Superior temporal gyrus (tissue), 1 donor: ENCODE results near the gene CDC42EP4.

Experiments
- DNase-seq: peaks from one replicate; pipeline ENCODE4 v3.0.0-alpha.2; 2016; ENCODE audit errors: extremely low spot score

Gene CDC42EP4

DNA sequence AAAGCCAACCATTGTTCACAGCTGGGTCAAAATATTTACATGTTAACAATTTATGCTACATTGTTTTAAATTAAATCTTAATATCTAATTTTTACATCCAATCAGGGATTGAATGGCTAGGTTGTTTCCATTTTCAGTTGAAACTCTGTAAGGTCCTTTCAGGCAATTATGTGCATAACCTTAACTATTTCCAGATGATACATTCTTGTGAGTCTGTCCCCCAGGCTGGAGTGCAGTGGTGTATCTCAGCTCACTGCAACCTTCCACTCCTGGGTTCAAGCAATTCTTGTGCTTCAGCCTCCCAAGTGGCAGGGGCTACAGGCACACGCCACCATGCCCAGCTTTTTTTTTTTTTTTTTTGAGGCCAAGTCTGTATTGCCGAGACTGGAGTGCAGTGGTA lies 10.4 kb downstream of the CDC42EP4 start:
- DNase-seq = no peak

DNA sequence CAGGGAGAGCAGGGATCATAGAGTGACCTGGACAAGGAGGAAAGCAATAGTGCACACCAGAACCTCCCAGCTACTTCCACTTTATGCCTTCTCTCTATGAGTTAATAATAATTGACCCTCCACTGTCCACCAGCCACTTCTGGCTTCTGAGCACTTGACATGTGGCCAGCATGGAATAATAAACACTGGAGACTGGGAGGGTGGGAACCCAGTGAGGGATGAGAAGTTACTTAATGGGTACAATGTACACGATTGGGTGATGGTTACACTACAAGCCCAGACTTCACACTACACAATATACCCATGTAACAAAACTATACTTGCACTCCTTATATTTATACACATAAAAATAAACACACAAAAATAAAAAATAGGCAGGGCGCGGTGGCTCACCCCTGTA lies 11.4 kb downstream of the CDC42EP4 start:
- DNase-seq = no peak

DNA sequence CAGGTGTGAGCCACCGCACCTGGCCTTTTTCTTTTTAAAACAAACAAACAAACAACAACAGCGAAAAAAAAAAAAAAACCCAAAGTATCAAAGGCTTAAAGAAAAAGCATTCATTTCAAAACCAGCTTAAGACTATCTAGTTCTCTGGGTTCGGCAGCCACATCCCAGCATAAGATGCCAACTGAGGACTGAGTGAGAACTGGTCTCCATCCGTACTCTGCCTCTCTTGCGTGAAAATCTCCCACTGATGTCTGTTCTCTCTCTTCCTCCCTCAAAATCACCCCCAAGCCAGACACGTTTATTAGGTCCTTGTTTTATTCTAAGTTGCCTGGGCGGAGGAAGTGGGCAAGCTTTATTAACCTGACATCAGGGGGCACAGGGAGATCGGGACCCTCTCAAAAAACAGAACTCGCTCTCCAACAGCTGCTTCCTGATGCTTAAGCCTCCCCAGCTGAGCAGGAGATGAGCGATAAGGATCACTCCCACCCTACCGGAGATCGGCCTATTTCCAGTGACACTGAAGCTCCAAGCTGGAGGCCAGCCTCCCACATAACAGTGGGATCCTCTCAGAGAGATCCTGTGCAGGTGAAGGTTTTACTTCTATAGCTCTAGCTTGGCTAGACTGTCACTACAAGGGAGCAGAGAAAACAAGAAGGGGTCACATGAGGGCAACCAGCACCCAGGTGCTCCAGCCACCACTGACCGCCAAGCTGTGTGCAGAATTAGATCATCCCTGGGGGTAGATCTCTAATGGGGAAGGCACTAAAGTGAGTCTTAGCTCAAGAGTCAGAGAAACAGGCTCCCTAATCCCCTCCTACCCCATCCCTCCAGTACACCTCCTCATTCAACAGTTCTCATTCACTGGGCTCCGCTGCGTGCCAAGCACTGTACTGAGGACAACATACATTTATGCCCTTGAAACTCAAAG lies 13.6 kb downstream of the CDC42EP4 start:
- no peak for DNase-seq

DNA sequence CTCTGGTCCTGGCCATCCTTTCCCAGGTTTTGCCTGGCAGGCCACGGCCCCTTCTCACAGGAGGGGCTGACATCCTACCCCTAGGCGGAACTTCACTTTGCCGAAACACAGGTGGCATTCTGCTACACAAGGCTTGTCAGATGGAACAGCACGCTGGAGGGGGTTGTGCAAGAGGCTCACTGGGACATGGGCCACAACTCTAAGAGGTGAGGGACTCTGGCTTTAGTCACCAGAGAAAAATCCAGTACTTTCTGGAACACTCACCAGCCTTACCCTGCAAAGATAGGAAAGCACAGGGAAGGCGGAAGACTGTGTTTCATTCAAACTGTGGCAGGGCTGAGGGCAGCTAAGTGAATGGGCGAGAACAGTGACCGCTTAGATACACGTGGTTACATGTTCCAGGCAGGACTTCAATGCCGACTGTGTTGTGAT lies 18.3 kb downstream of the CDC42EP4 start:
- DNase-seq = no peak

DNA sequence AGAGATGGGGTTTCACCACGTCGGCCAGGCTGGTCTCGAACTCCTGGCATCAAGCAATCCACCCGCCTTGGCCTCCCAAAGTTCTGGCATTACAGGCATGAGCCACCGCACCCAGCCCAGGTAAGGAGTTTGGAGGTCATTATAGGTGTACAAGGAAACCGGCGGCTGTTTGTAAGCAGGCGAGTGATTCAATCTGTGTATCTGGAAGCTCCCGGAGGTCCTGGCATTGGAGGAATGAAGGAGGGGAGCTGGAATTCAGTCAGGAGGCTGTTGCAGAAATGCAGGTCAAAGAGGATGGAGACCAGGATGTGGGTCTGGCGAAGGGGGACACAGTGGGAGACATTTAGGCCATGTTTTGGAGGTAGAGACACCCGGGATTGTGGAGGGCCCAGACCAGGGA lies 18.8 kb downstream of the CDC42EP4 start:
- no peak for DNase-seq

DNA sequence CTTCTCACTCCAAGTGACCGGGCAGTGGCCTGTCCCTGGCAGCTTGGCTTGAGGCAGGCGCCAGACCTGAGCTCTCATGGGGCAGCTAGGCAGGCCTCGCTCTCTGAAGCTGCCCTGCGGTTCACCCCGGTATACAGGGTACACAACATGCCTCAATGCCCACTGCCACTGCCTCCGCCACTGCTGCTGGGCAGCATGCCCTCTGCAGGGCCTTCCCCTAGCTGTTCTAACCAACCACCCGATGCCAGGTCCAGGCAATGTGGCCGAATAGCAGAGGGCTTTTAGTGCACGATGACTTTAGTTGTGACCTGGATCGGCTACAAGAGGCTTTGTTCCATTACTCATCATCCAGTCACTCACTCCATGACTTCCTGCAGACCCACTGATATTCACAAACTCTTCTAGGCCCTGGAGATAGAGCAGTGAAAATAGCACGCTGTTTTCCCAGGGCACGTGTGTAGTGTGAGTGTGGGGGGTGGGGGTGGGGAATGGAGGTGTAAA lies 19.7 kb downstream of the CDC42EP4 start:
- DNase-seq = no peak

DNA sequence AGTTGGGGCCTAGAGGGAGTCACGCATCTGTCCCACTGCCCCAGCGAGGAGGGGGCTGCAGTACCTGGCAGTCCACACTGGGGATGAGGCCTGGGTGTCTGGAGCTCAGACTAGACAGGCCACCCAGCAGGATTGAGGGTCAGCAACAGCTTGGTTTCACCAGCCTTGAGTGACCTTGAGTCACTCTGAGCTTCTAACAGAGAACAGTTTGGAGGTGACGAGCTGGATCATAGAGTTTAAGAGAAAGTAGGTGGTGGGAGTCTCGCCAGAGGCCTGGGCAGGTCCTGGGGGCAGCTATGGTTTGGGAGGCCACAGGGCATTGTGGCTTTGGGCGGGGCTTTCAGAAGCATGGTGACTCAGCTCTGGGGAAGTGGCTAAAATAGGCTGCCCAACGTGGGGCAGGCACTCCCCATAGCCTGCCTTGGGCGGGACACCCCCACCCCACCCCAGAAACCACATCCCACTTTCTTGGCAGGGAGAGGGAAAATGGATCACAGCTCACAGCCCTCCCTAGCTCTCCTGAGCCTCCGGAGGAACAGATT lies 20.5 kb downstream of the CDC42EP4 start:
- DNase-seq = no peak

DNA sequence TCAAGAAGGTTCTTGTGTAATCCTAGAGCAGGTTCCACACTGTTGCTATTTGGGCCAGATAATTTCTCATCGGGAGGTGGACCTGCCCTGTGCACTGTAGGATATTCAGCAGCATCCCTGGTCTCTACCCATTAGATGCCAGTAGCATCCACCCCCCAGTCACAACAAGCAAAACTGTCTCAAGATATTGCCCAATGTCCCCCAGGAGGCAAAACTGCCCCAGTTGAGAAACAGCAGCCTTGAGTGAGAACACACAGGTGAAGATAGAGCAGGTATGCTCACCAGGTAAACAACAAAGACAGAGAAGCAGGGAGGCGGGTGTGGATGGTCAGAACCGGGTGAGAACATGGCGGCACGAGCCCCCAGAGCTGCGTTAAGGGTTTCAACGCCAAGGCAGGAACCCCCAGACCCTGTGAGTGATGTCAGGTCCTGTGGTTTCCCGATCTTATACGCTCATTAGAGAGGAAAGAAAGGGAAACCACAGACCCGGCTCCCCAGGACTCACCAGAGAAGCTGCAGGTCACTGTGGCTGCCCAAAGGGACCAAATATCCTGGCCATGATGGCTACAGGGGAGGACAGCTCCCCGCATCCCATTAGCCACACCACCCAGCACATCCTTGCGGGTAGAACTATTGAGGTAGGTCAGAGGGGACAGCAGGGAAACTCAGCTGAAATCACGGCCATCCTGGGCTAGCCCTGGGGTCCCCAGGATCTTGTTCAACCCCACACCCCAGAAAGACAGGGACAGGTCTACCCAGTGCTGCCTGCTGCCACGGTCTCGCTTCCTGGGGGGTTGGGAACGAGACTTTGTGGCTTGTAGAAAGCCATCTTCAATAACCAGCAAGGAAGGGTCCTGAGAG lies 21.2 kb downstream of the CDC42EP4 start:
- no peak for DNase-seq

DNA sequence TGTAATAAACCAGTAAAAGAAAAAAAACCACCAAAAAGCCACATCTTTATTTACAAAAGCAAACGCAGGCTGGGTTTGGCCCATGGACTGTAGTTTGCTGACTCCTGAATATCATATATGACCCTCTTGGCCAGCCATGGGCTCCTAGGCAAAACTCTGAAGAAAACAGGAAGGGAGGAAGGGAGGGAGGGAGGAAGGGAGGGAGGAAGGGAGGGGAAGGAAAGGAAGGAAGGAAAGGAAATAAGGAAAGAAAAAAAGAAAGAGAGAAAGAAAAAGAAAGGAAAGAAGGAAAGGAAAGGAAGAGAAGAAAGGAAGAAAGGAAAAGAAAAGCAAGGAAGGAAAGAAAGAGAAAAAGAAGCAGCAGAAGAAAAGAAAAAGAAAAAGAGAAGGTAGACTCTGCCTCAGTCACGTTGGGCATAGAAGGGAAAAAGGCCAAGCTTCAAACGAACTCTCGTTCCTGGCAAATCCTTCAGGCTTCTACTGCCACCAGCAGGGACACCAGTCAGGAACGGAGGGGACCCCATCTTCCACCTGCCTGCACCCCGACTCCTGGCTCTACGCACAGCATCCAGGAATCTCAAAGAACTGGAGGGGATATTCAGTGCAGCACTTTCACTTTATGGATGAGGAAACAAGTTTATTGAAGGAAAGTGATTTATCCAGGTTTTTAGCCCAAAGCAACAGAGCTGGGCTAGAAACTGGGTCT lies 22.1 kb downstream of the CDC42EP4 start:
- no peak for DNase-seq

DNA sequence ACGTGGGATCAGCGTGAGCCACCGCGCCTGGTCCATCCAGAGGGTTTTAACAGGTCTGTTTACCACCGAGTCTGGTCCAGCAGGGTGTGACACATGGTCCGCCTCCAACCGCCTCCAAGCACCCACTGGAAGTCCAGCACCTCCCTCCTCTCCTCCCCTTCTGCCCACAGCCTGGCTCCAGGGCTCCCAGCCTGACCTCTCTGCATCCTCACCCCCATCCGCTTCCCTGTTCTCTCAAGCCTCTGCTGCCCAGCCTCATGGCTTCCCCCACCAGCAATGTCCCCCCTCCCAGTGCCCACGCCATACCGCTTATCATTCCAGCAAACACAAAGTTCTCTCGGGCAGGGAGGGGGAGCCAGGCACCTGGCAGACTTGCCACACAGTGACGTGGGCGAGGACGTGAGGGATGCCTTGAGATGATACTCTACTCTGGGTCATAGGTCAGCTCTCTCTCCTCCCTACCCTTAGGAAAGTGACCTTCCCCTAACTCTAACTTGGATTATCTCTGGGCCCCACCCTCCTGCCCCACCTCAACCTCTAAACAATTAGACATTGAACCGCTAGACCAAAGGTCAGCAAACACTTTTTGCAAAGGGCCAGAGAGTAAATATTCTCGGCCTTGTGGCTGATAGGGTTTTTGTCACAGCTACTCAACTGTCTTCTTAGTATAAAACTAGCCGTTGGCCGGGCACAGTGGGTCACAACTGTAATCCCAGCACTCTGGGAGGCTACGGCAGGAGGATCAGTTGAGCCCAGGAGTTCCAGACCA lies 23.1 kb downstream of the CDC42EP4 start:
- no peak for DNase-seq

DNA sequence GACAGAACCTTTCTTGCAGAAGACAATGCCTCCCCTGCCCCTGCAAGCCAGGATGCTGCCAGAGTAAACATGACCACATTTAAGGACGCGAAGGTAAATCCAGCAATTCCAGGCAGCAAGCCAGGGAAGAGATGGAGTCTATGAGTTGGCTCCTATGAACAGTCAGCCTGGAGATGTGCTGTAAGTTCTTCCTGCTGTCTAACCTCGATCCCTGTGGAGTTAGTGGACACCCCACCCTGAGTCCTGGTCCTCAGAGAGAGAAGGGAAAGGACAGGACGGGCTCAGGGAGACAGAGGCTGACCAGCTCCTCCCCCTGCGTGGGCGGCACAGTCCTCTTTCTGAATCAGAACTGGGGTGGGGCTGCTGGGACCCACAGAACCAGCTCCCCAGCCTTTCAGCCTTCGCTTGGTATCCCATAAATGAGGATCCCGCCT lies 24.9 kb downstream of the CDC42EP4 start:
- no peak for DNase-seq

DNA sequence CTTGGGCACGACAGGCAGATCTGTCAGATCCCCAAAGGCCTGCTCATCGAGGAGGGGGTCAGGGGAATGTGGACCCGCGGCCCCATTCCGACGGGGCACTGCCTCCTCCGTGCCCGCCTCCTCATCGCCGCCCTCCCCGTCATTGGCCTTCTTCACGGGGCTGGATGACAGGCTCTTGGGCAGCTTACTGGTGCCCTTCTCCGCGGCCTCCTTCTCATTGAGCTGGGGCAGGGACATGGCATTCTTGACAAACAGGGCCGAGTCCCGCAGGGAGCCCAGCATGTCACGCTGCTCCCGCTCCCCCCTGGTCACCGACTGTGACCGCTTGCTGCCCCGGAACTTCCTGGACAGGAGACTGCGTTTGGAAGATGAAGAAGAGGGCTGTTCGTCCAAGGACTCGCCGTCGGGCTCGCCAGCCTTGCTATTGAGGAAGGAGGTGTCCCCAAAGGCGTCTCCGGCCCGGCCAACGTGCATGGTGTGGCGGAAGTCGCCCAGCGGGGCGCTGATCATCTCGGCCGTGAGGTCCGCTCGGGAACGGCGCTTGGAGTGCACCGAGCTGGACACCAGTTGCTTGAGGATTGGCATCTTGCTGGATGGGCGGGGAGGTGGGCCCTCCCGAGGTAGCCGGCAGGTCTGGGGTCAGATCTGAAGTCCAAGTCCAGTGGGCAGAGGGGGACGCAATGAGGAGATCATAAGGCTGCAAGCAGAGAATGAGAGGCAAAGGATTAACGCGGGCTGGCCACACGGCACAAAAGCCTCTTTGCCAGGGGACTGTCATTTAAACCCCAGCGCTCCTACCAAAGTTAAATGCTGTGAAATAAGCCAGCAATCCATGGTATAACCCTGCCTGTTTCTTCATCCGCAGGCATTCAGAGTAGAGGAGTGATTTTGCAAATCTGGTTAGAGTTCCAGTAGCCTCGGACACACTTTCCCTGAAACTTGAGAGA lies 25.6 kb downstream of the CDC42EP4 start:
- no peak for DNase-seq

DNA sequence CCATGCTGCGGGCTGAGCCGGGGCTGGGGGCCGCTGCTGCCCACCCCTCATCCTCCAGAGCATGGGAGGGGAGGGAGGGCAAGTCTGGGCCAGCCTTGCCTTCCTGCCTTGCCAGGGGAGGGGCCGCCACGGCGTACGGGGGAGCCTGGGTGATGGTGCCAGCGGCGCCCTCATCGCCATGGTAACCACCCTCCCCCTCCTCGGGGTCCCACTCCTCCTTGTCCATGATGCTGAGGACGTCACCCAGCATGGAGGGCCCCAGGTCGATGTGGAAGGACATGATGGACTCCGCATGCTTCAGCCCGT lies 26.2 kb downstream of the CDC42EP4 start:
- DNase-seq = no peak

DNA sequence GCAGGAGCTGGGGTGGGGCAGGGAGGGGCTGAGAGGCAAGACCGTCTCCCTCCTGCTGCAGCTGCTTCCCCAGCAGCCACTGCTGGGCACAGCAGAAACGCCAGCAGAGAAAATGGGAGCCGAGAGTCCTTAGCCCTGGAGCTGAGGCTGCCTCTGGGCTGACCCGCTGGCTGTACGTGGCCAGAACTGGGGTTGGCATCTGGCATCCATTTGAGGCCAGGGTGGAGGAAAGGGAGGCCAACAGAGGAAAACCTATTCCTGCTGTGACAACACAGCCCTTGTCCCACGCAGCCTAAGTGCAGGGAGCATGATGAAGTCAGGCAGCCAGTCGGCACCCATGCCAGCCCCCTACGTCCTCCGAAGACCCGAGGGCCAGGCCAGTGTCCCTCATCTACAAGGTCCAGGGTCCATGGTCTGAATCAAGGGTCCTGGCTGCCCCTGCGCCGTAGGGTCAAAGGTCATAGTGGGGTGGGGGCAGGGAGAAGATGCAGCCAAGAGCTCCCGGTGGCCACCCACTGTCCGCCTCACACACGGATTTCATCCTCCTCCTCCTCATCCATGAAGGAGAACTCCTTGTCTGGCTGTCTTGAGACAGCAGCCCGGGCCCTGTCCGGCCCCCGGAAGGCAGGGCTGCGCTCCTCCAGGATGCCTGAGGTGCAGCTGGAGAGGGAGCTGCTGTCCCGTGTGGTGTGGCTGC lies 26.7 kb downstream of the CDC42EP4 start:
- DNase-seq = no peak

DNA sequence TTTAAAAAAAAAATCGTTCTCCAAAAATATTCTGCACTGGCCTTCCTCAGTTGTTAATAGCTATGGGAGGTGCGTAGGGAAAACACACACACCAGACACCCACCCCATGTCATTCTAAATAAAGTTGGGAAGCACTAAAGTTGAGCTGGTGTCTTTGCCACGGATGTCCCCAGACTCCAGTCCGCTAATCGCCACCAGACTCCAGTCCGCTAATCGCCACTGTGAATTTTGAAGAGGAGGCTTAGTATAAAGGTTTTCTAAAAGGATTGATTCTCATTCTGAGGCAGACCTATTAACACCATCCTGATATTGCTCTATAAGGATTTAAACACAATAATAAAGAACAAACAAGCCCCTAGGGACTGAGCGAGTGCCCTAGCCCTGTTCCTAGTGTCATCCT lies 27.4 kb downstream of the CDC42EP4 start:
- no peak for DNase-seq

DNA sequence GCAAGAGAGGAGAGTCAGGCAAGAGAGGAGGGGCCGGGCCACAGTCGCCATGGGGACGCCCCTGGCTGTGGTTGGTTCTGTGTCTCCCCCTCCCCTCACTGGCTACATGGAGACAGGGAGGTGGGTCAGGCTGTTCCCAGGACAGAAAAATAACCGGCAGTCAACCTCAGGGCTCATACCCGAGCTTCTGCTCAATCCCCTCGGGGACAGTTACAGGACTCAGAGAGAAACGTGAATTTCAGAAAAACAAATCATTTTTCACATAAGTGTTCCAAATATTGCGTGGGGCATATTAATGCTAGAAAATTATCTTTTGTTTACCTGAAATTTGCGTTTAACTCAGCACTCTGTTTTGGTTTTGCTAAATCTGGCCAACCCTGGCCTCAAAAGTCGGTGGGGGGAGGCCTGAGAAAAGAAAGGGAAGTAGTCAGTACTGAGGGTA lies 27.9 kb downstream of the CDC42EP4 start:
- no peak for DNase-seq

DNA sequence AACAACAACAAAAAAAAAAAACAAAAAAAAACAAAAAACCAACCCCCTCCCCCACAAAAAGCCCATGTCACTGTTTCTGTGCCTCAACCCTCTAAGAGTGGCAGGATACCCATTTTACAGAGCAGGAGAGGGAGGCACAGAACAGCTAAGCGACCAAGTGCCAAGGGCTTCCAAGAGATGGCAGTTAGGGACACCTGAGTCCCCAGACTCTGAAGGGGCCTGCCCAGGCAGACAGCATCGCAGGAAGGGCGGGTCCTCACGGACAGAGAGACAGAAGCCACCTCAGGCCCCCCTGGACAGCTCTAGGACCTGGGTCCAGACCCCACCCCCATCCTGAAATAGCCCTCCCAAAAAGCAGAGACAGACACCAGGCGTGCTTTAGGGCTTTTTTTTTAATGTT lies 28.6 kb downstream of the CDC42EP4 start:
- DNase-seq = no peak

DNA sequence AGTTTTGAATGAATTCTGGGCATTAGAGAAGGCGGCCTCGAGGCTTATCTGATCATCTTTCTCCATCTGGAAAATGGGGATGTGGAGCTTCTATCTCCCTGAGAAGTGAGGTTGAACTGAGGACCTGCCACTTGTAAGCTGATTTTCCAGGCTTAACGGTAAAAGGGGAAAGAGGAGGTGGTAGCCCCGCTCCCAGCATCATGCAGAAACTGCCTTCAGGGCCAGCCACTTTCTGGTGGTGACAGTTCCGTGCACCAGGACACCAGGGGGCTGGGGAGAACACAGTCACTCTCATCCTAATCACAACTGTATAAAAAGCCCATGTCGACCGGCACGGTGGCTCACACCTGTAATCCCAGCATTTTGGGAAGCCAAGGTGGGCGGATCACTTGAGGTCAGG lies 29.2 kb downstream of the CDC42EP4 start:
- no peak for DNase-seq

DNA sequence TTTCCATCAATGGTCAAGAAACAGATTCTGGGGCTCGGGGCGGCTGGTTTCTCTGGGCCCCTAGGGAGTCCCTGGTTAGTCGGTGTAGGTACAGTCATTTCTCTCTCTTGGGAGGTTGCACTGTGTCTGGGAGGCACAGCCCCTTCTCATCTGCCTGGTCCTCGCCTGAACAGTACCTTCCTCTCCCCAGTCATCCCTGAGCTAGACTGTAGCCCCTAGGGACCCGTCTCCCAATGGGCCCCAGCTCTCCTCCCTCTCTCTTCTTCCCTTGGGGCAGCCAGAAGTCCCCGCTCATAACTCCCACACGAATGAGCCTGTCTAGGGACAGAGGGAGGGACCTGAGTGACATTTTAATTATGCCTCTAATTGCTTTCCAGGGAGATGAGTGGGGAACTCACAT lies 29.9 kb downstream of the CDC42EP4 start:
- DNase-seq = no peak
